GM23248 (cell line): ENCODE measurements around the gene NFATC2. TPM values are rescaled to one million over a fixed set of nuclear protein-coding genes. Genes with fewer than 3 reads are reported as not detected.

Experiments used
- DNase-seq: peaks from one replicate; pipeline ENCODE4 v3.0.0-alpha.2; 2015
- H2AFZ ChIP-seq: fragments of 200-600 bp; sonication (generic); 2 replicates; pipeline ENCODE4 v1.6.1; 2016; ENCODE audit warnings: antibody characterized with exemption
- H3F3A ChIP-seq: fragments of 200-600 bp; sonication (generic); 2 replicates; pipeline ENCODE4 v1.6.1; 2016; ENCODE audit warnings: mild to moderate bottlenecking, antibody characterized with exemption, mixed run types; ENCODE audit not compliant: insufficient read depth
- H3K27ac ChIP-seq: fragments of 200-600 bp; sonication (generic); 2 replicates; pipeline ENCODE4 v1.5.1; 2016; ENCODE audit warnings: mild to moderate bottlenecking
- H3K27me3 ChIP-seq: fragments of 200-600 bp; sonication (generic); replicated peaks from 2 replicates; pipeline ENCODE4 v1.6.1; 2016; ENCODE audit warnings: mild to moderate bottlenecking; ENCODE audit not compliant: insufficient read depth
- H3K36me3 ChIP-seq: fragments of 200-600 bp; sonication (generic); 2 replicates; pipeline ENCODE4 v1.6.1; 2016; ENCODE audit warnings: low read depth, mild to moderate bottlenecking
- H3K4me1 ChIP-seq: fragments of 200-600 bp; sonication (generic); 2 replicates; pipeline ENCODE4 v1.6.1; 2016; ENCODE audit warnings: mild to moderate bottlenecking; ENCODE audit not compliant: insufficient read depth
- H3K4me2 ChIP-seq: fragments of 200-600 bp; sonication (generic); one replicate; pipeline ENCODE4 v1.6.1; 2016; ENCODE audit warnings: mild to moderate bottlenecking; ENCODE audit not compliant: unreplicated experiment
- H3K4me3 ChIP-seq: fragments of 200-600 bp; sonication (generic); 2 replicates; pipeline ENCODE4 v1.5.1; 2016; ENCODE audit warnings: mild to moderate bottlenecking
- H3K79me2 ChIP-seq: fragments of 200-600 bp; sonication (generic); 2 replicates; pipeline ENCODE4 v1.6.1; 2016; ENCODE audit warnings: mild to moderate bottlenecking; ENCODE audit not compliant: insufficient read depth
- H3K9ac ChIP-seq: fragments of 200-600 bp; sonication (generic); 2 replicates; pipeline ENCODE4 v1.6.1; 2016; ENCODE audit warnings: mild to moderate bottlenecking
- H3K9me2 ChIP-seq: fragments of 200-600 bp; sonication (generic); 2 replicates; pipeline ENCODE4 v1.6.1; 2016; ENCODE audit warnings: mixed run types, mild to moderate bottlenecking, moderate library complexity; ENCODE audit not compliant: insufficient read depth
- H3K9me3 ChIP-seq: fragments of 200-600 bp; sonication (generic); one replicate; pipeline ENCODE4 v1.6.1; 2017; ENCODE audit warnings: low read depth
- H4K20me1 ChIP-seq: fragments of 200-600 bp; sonication (generic); 2 replicates; pipeline ENCODE4 v1.6.0; 2016; ENCODE audit not compliant: insufficient read depth
- EZH2 ChIP-seq: fragments of 200-600 bp; sonication (generic); IDR thresholded peaks from 2 replicates; pipeline ENCODE4 v1.6.1; 2018; ENCODE audit warnings: antibody characterized with exemption, mild to moderate bottlenecking; ENCODE audit not compliant: insufficient read depth, poor library complexity, severe bottlenecking
- EZH2phosphoT487 ChIP-seq: fragments of 200-600 bp; sonication (generic); IDR thresholded peaks from 2 replicates; pipeline ENCODE4 v1.6.1; 2018; ENCODE audit warnings: antibody characterized with exemption, moderate library complexity, mild to moderate bottlenecking, low read depth; ENCODE audit not compliant: insufficient read depth
- WGBS, 2 experiments: methylation state at CpG; one replicate each; pipeline ENCODE4 v1.1.6; 2015 to 2017; ENCODE audit warnings: low lambda C conversion rate in 2 of 2, low coverage in 1 of 2; ENCODE audit errors: missing lambda C conversion rate in 2 of 2; 5-methylcytosine and 5-hydroxymethylcytosine counted together
- in situ Hi-C: fragments of 300-500 bp; cut with MboI; formaldehyde crosslinking; loops from 2 replicates; pipeline ENCODE4 v1.15.0; 2020
- polyA plus RNA-seq: library from polyadenylated mRNA; unstranded; fragments of >200 nt; fragmentation: Nextera tagmentation; extraction: Ambion mirVana; gene quantifications from 2 replicates; pipeline ENCODE4 v1.2.1, GENCODE V29; 2016
- total RNA-seq: library from RNA; depleted of rRNA; stranded (reverse); fragments of >200 nt; shearing (Covaris generic); gene quantifications from 2 replicates; pipeline ENCODE4 v1.2.3, GENCODE V29; 2014

Gene NFATC2
- total and polyA plus RNA-seq, 2 experiments from 2014 or later = 0.11 to 0.14 TPM

DNA sequence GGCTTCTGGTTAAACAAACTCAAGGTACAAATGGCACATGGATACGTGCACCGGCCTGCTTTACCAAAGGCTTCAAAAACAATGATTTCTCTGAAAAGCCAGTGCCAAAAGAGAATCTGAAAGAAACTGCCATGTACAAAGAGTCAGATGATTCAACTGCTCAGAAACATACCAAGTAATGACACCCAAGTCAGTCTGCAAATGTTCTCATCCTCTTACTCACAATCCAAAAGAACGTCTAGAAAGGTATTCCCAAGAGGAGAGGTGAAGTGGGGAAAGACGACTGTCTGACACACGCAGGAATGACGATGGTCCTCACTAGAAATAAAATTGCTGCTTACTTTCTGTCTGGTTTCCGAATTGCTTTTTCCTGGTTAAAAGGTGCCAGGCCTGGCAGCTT is 52.9 kb downstream of the NFATC2 start:
- in situ Hi-C loops = no loop called here
- Histone ChIP-seq H3K9me2 (no peaks in the 10 kb centered on the region), H3K27ac (no peak overlapping the region), H3F3A (no peaks in the 10 kb centered on the region), H3K4me3 (no peak overlapping the region), H2AFZ (no peak overlapping the region), H3K4me2 (no peak overlapping the region), H3K27me3 (peaks cover 7% of the 10 kb centered on the region; the same call in 1 of the 2 replicates), H3K79me2 (no peaks in the 10 kb centered on the region), H3K9me3 (no peaks in the 10 kb centered on the region), H3K4me1 (peaks cover 12% of the 10 kb centered on the region; the same call in 1 of the 2 replicates), H3K36me3 (no peaks in the 10 kb centered on the region), H4K20me1 (no peaks in the 10 kb centered on the region), H3K9ac (no peak overlapping the region)
- WGBS, 2 experiments = 68 to 76% methylated on average over 7 of the region's 7 CpGs
- peak; percentile 41 for DNase-seq
- no peak for TF ChIP-seq EZH2
- no peak for TF ChIP-seq EZH2phosphoT487

- Histone ChIP-seq H3K4me2 (no peak overlapping the region), H3K9me3 (no peaks in the 10 kb centered on the region), H3K4me3 (no peak overlapping the region), H2AFZ (no peak overlapping the region), H3K36me3 (no peaks in the 10 kb centered on the region), H3K27me3 (peaks cover 7% of the 10 kb centered on the region; the same call in 1 of the 2 replicates), H4K20me1 (no peaks in the 10 kb centered on the region), H3F3A (no peaks in the 10 kb centered on the region), H3K27ac (no peak overlapping the region), H3K9me2 (no peaks in the 10 kb centered on the region), H3K9ac (no peak overlapping the region), H3K79me2 (no peaks in the 10 kb centered on the region), H3K4me1 (peaks cover 12% of the 10 kb centered on the region; the same call in 1 of the 2 replicates)
- TF ChIP-seq EZH2phosphoT487 = no peak
- TF ChIP-seq EZH2 = no peak
- peak; percentile 42 for DNase-seq
- in situ Hi-C loops = no loop called here
- 68 to 74% methylated on average over 5 of the region's 5 CpGs for WGBS, 2 experiments
Measured at GRCh38 chr20:51488331-51488730, 54.2 kb downstream of the NFATC2 start.

DNA sequence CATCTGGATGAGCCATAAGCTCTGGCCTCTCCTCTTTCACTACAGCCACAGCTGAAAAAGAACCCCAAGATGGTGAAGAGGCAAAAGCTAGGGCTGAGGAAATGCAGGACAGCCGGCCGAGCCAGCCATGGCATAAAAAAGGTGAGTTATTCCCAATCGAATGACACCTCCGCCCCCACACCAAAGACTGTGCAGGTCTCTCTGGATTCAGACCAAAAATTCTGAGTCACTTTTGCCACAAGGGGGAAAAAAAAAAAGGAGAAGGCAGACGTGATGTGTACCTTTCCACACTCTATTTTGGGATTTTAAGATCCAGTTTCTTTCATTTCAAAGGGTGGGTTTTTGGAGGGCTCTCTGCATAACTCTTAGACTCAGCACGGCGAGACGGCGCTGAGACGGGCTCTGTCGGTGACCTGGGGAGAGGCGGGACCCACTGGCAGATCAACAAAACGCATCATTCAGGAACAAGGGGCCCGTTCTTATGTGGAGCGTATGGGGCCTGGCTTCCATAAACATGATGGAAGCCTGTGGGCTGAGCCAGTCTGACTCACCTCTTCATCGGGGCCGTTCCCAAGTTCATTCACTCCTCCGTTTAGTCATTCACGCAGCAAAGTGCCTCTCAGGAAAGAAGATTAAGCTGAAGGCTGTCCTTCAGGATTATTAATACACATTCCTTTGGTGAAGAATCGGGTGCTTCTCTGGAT is 54.8 kb downstream of the NFATC2 start:
- peak; percentile 82 for DNase-seq
- Histone ChIP-seq H3K27me3 (peaks cover 6% of the 10 kb centered on the region; the same call in 1 of the 2 replicates), H3K9me3 (no peaks in the 10 kb centered on the region), H3K4me1 (peaks cover 12% of the 10 kb centered on the region; the same call in 1 of the 2 replicates), H3K36me3 (no peaks in the 10 kb centered on the region), H3K79me2 (no peaks in the 10 kb centered on the region), H3K4me3 (no peak overlapping the region), H4K20me1 (no peaks in the 10 kb centered on the region), H3K27ac (0 out of 2 replicates have a peak overlapping the region, but pooled peaks have one; percentile 12), H2AFZ (peak overlapping the region; percentile 56; the same call in 1 of the 2 replicates), H3F3A (no peaks in the 10 kb centered on the region), H3K9me2 (no peaks in the 10 kb centered on the region), H3K4me2 (no peak overlapping the region), H3K9ac (no peak overlapping the region)
- TF ChIP-seq EZH2phosphoT487 (no peak), EZH2 (no peak)
- in situ Hi-C loops = no loop called here
- WGBS, 2 experiments = 62 to 68% methylated on average over 20 of the region's 20 CpGs

GRCh38 chr20:51487076-51487475 is 55.4 kb downstream of the NFATC2 start:
- Histone ChIP-seq H3K36me3 (no peaks in the 10 kb centered on the region), H4K20me1 (no peaks in the 10 kb centered on the region), H3F3A (no peaks in the 10 kb centered on the region), H3K79me2 (no peaks in the 10 kb centered on the region), H3K9me3 (no peaks in the 10 kb centered on the region), H2AFZ (no peak overlapping the region), H3K4me1 (peaks cover 12% of the 10 kb centered on the region; the same call in 1 of the 2 replicates), H3K27ac (no peak overlapping the region), H3K27me3 (no peaks in the 10 kb centered on the region), H3K9me2 (no peaks in the 10 kb centered on the region), H3K9ac (no peak overlapping the region), H3K4me3 (no peak overlapping the region), H3K4me2 (no peak overlapping the region)
- no peak for DNase-seq
- in situ Hi-C loops = no loop called here
- WGBS, 2 experiments = 92 to 97% methylated on average over 7 of the region's 7 CpGs
- TF ChIP-seq EZH2phosphoT487 = no peak
- no peak for TF ChIP-seq EZH2
